H9 (cell line): ENCODE measurements around the gene DPAGT1. TPM values are rescaled to one million over a fixed set of nuclear protein-coding genes. Genes with fewer than 3 reads are reported as not detected.

Source experiments
- DNase-seq: peaks from one replicate; pipeline ENCODE4 v3.0.0-alpha.2; 2017
- H2AFZ ChIP-seq: one replicate; pipeline ENCODE4 v1.6.1; 2013; ENCODE audit warnings: mild to moderate bottlenecking, low read length, control low read depth, moderate library complexity
- H2AK5ac ChIP-seq: 2 replicates; pipeline ENCODE4 v1.6.1; 2013; ENCODE audit warnings: low read length, control low read depth, mixed read lengths; ENCODE audit not compliant: insufficient read length
- H2BK120ac ChIP-seq: one replicate; pipeline ENCODE4 v1.6.1; 2013; ENCODE audit warnings: low read depth, mild to moderate bottlenecking, low read length, control low read depth, inconsistent platforms; ENCODE audit not compliant: poor library complexity, severe bottlenecking
- H2BK12ac ChIP-seq: 2 replicates; pipeline ENCODE4 v1.6.1; 2013; ENCODE audit warnings: low read length, control low read depth, mixed read lengths, low read depth; ENCODE audit not compliant: insufficient read length
- H2BK15ac ChIP-seq: 2 replicates; pipeline ENCODE4 v1.6.1; 2013; ENCODE audit warnings: low read depth, low read length, control low read depth
- H2BK20ac ChIP-seq: one replicate; pipeline ENCODE4 v1.6.1; 2013; ENCODE audit warnings: low read depth, mild to moderate bottlenecking, low read length, control low read depth, inconsistent platforms; ENCODE audit not compliant: poor library complexity, severe bottlenecking
- H2BK5ac ChIP-seq: 2 replicates; pipeline ENCODE4 v1.6.1; 2013; ENCODE audit warnings: low read length, control low read depth, mixed read lengths; ENCODE audit not compliant: insufficient read length
- H3K14ac ChIP-seq: 2 replicates; pipeline ENCODE4 v1.6.1; 2013; ENCODE audit warnings: low read length, control low read depth; ENCODE audit not compliant: insufficient read depth
- H3K18ac ChIP-seq: 2 replicates; pipeline ENCODE4 v1.6.1; 2013; ENCODE audit warnings: low read depth, mild to moderate bottlenecking, mixed read lengths, low read length, control low read depth; ENCODE audit not compliant: insufficient read length
- H3K23ac ChIP-seq: 2 replicates; pipeline ENCODE4 v1.6.1; 2013; ENCODE audit warnings: low read length, control low read depth, mixed read lengths, low read depth; ENCODE audit not compliant: insufficient read length
- H3K23me2 ChIP-seq: 2 replicates; pipeline ENCODE4 v1.6.1; 2013; ENCODE audit warnings: low read depth, mild to moderate bottlenecking, mixed read lengths, low read length, control low read depth; ENCODE audit not compliant: insufficient read length, poor library complexity, severe bottlenecking
- H3K27ac ChIP-seq: 2 replicates; pipeline ENCODE4 v1.5.1; 2013; ENCODE audit warnings: low read length, control low read depth, mixed read lengths, low read depth; ENCODE audit not compliant: insufficient read length
- H3K27me3 ChIP-seq: 2 replicates; pipeline ENCODE4 v1.6.1; 2013; ENCODE audit warnings: low read length, control low read depth, inconsistent platforms; ENCODE audit not compliant: insufficient read depth
- H3K4ac ChIP-seq: 2 replicates; pipeline ENCODE4 v1.6.1; 2013; ENCODE audit warnings: low read depth, mild to moderate bottlenecking, control low read depth, inconsistent platforms, low read length, moderate library complexity
- H3K4me1 ChIP-seq: 2 replicates; pipeline ENCODE4 v1.6.1; 2013; ENCODE audit warnings: low read length, control low read depth, inconsistent platforms; ENCODE audit not compliant: insufficient read depth
- H3K4me2 ChIP-seq: 2 replicates; pipeline ENCODE4 v1.6.1; 2013; ENCODE audit warnings: low read length, control low read depth, mixed read lengths; ENCODE audit not compliant: insufficient read length, insufficient read depth
- H3K56ac ChIP-seq: 2 replicates; pipeline ENCODE4 v1.6.1; 2013; ENCODE audit warnings: low read depth, mild to moderate bottlenecking, mixed read lengths, low read length, control low read depth; ENCODE audit not compliant: insufficient read length
- H3K79me1 ChIP-seq: 2 replicates; pipeline ENCODE4 v1.6.1; 2013; ENCODE audit warnings: low read depth, mild to moderate bottlenecking, moderate library complexity, low read length, control low read depth, inconsistent platforms; ENCODE audit not compliant: insufficient read depth, poor library complexity, severe bottlenecking
- H3K79me2 ChIP-seq: 2 replicates; pipeline ENCODE4 v1.6.1; 2013; ENCODE audit warnings: low read length, control low read depth, inconsistent platforms; ENCODE audit not compliant: insufficient read depth
- H3K9ac ChIP-seq: 2 replicates; pipeline ENCODE4 v1.6.1; 2013; ENCODE audit warnings: low read length, control low read depth, mixed read lengths; ENCODE audit not compliant: insufficient read length; ENCODE audit errors: extremely low read depth
- H3K9me3 ChIP-seq: one replicate; pipeline ENCODE4 v1.6.1; 2013; ENCODE audit warnings: low read depth, low read length, inconsistent platforms; ENCODE audit not compliant: control insufficient read depth
- H3T11ph ChIP-seq: one replicate; pipeline ENCODE4 v1.6.1; 2013; ENCODE audit warnings: mild to moderate bottlenecking, low read length, control low read depth, inconsistent platforms
- H4K20me1 ChIP-seq: one replicate; pipeline ENCODE4 v1.6.1; 2013; ENCODE audit not compliant: control insufficient read depth, insufficient read length, insufficient read depth
- H4K5ac ChIP-seq: 2 replicates; pipeline ENCODE4 v1.6.1; 2013; ENCODE audit warnings: low read depth, mild to moderate bottlenecking, mixed read lengths, low read length, control low read depth; ENCODE audit not compliant: insufficient read length
- H4K8ac ChIP-seq: replicated peaks from 2 replicates; pipeline ENCODE4 v1.6.1; 2013; ENCODE audit warnings: low read length, control low read depth, mixed read lengths, low read depth; ENCODE audit not compliant: insufficient read length
- H4K91ac ChIP-seq: 2 replicates; pipeline ENCODE4 v1.6.1; 2013; ENCODE audit warnings: low read depth, mild to moderate bottlenecking, moderate library complexity, mixed read lengths, low read length, control low read depth; ENCODE audit not compliant: insufficient read length
- H3K27ac Mint-ChIP-seq, 3 experiments: 2 replicates in 2 of 3; 3 replicates in 1 of 3; pipeline ENCODE4 v1.8.0; 2020 to 2021; ENCODE audit warnings: mixed read lengths in 3 of 3, mild to moderate bottlenecking in 1 of 3, moderate library complexity in 1 of 3
- H3K27me3 Mint-ChIP-seq: 2 replicates; pipeline ENCODE4 v1.8.0; 2021; ENCODE audit warnings: low read depth, mild to moderate bottlenecking, moderate library complexity, mixed read lengths
- H3K36me3 Mint-ChIP-seq, 3 experiments: 2 replicates in 2 of 3; 3 replicates in 1 of 3; pipeline ENCODE4 v1.8.0; 2020 to 2021; ENCODE audit warnings: low read depth in 3 of 3, mixed read lengths in 3 of 3; ENCODE audit not compliant: insufficient read depth in 1 of 3
- H3K4me1 Mint-ChIP-seq, 2 experiments: 2 replicates each; pipeline ENCODE4 v1.8.0; 2020; ENCODE audit warnings: mixed read lengths in 2 of 2
- H3K4me3 Mint-ChIP-seq, 2 experiments: 2 replicates in 1 of 2; 3 replicates in 1 of 2; pipeline ENCODE4 v1.8.0; 2020 to 2021; ENCODE audit warnings: mild to moderate bottlenecking in 2 of 2, mixed read lengths in 2 of 2, moderate library complexity in 1 of 2
- H3K9me3 Mint-ChIP-seq, 2 experiments: 2 replicates in 1 of 2; 3 replicates in 1 of 2; pipeline ENCODE4 v1.8.0; 2020; ENCODE audit warnings: mild to moderate bottlenecking in 2 of 2, mixed read lengths in 2 of 2, moderate library complexity in 1 of 2
- CTCF ChIP-seq: fragments of 200-600 bp; sonication (generic); conservative IDR thresholded peaks from 3 replicates; pipeline ENCODE4 v1.8.0; 2021; ENCODE audit warnings: antibody characterized with exemption, mild to moderate bottlenecking
- WGBS: extraction: QIAGEN DNeasy Blood & Tissue Kit; methylation state at CpG from one replicate; pipeline ENCODE4 v1.1.7; 2013; ENCODE audit warnings: missing lambda C conversion rate, low lambda C conversion rate, mixed read lengths; ENCODE audit not compliant: insufficient read length; ENCODE audit errors: extremely low coverage; 5-methylcytosine and 5-hydroxymethylcytosine counted together
- total RNA-seq: library from RNA; stranded (reverse); gene quantifications from 2 replicates; pipeline ENCODE4 v1.2.1, GENCODE V29; 2021

The DPAGT1 gene
- total RNA-seq, 1 experiment from 2014 or later = 43.6 TPM

DNA sequence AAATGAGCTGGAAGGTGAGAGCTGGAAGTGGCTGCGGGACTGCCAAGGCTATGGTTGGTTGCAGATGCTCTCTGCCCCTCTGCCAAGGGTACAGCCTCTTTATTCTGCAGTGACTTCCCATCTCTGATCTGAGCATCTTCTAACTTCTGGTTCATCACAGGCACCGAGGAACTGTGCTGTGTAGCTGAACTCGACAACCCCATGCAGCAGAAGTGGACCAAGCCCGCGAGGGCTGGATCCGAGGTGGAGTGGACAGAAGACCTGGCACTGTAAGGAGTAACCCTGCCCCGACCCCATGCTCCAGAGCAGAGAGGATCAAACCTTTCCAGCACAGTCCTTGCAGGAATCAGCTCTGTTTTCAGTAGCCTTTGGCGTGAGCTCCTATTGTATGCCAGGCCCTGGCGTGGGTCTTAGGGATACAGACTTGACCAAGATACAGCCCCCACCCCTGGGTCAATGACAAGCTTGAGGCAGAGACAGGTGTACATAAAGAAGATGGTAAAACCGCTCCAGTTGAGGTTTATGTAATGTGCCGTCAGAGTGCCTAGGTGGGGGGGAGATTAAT, 9.8 kb upstream of the DPAGT1 start:
- Histone ChIP-seq H3K9ac (no peak overlapping the region), H2BK15ac (no peak overlapping the region), H3K4ac (no peak overlapping the region), H2AK5ac (no peak overlapping the region), H3K9me3 (no peaks in the 10 kb centered on the region), H3K23me2 (peaks cover 10% of the 10 kb centered on the region), H3K56ac (no peak overlapping the region), H4K91ac (no peak overlapping the region), H3K79me2 (no peaks in the 10 kb centered on the region), H2BK5ac (no peak overlapping the region), H4K8ac (no peak overlapping the region), H2BK12ac (no peak overlapping the region), H3K27me3 (peaks cover 5% of the 10 kb centered on the region; the same call in 1 of the 2 replicates), H4K5ac (no peak overlapping the region), H2BK20ac (no peak overlapping the region), H2BK120ac (no peak overlapping the region), H3K79me1 (no peaks in the 10 kb centered on the region), H3K23ac (no peak overlapping the region), H3K4me2 (no peak overlapping the region), H2AFZ (no peak overlapping the region), H3K4me1 (peaks cover 6% of the 10 kb centered on the region; the same call in 1 of the 2 replicates), H3K18ac (no peak overlapping the region), H3K14ac (no peak overlapping the region), H4K20me1 (no peaks in the 10 kb centered on the region), H3K27ac (no peak overlapping the region), H3T11ph (no peak overlapping the region)
- Mint-ChIP-seq H3K4me3 (no peak overlapping the region), H3K4me1 (peaks cover 22 to 33% of the 10 kb centered on the region in 2 experiments), H3K27ac (no peak overlapping the region), H3K36me3 (no peaks in the 10 kb centered on the region; a peak in 2 of 7 replicates), H3K27me3 (peaks cover 12% of the 10 kb centered on the region), H3K9me3 (no peaks in the 10 kb centered on the region; a peak in 1 of 5 replicates)
- DNase-seq = no peak
- TF ChIP-seq CTCF = no peak
- no CpG with 5 or more reads among the region's 11 CpGs for WGBS
